Smooth muscle cell (in vitro differentiated cells): Measurements from ENCODE around the gene USE1. TPM values are rescaled to one million over a fixed set of nuclear protein-coding genes. Genes with fewer than 3 reads are reported as not detected.

Experiments used
- DNase-seq: peaks from one replicate; lab custom pipeline; 2025; ENCODE audit not compliant: unreplicated experiment; lab: John Stamatoyannopoulos, UW
- H2AFZ ChIP-seq: fragments of 200-600 bp; sonication (generic); 2 replicates; pipeline ENCODE4 v1.6.0; 2016; ENCODE audit warnings: antibody characterized with exemption, low read depth, mild to moderate bottlenecking
- H3F3A ChIP-seq: fragments of 200-600 bp; sonication (generic); 2 replicates; pipeline ENCODE4 v1.6.0; 2017; ENCODE audit warnings: antibody characterized with exemption, low read depth
- H3K27ac ChIP-seq: fragments of 200-600 bp; sonication (generic); 2 replicates; pipeline ENCODE4 v1.5.1; 2016; ENCODE audit warnings: low read depth, mild to moderate bottlenecking
- H3K27me3 ChIP-seq: fragments of 200-600 bp; sonication (generic); 2 replicates; pipeline ENCODE4 v1.6.1; 2016; ENCODE audit warnings: low read depth, mild to moderate bottlenecking
- H3K36me3 ChIP-seq: fragments of 200-600 bp; sonication (generic); 2 replicates; pipeline ENCODE4 v1.5.1; 2016; ENCODE audit warnings: low read depth
- H3K4me1 ChIP-seq: fragments of 200-600 bp; sonication (generic); 2 replicates; pipeline ENCODE4 v1.5.1; 2016; ENCODE audit warnings: low read depth
- H3K4me2 ChIP-seq: fragments of 200-600 bp; sonication (generic); 2 replicates; pipeline ENCODE4 v1.6.0; 2016; ENCODE audit warnings: mild to moderate bottlenecking
- H3K4me3 ChIP-seq: fragments of 200-600 bp; sonication (generic); 2 replicates; pipeline ENCODE4 v1.5.1; 2016; ENCODE audit warnings: mild to moderate bottlenecking
- H3K79me2 ChIP-seq: fragments of 200-600 bp; sonication (generic); 2 replicates; pipeline ENCODE4 v1.6.0; 2016; ENCODE audit warnings: low read depth, mild to moderate bottlenecking
- H3K9ac ChIP-seq: fragments of 200-600 bp; sonication (generic); 2 replicates; pipeline ENCODE4 v1.6.0; 2016; ENCODE audit warnings: low read depth
- H3K9me3 ChIP-seq: fragments of 200-600 bp; sonication (generic); replicated peaks from 2 replicates; pipeline ENCODE4 v1.5.1; 2016; ENCODE audit warnings: low read depth
- H4K20me1 ChIP-seq: fragments of 200-600 bp; sonication (generic); 2 replicates; pipeline ENCODE4 v1.6.0; 2016; ENCODE audit warnings: low read depth
- CTCF ChIP-seq: fragments of 200-600 bp; sonication (generic); IDR thresholded peaks from 2 replicates; pipeline ENCODE4 v1.5.1; 2017; ENCODE audit warnings: borderline replicate concordance, mild to moderate bottlenecking, antibody characterized with exemption; ENCODE audit not compliant: insufficient read depth, poor library complexity, severe bottlenecking
- WGBS: methylation state at CpG from one replicate; pipeline ENCODE4 v1.1.7; 2016; ENCODE audit warnings: low lambda C conversion rate; 5-methylcytosine and 5-hydroxymethylcytosine counted together
- polyA plus RNA-seq: library from polyadenylated mRNA; unstranded; fragments of >200 nt; fragmentation: Nextera tagmentation; extraction: Ambion mirVana; gene quantifications from 2 replicates; pipeline ENCODE4 v1.2.1, GENCODE V29; 2016
- total RNA-seq: library from RNA; depleted of rRNA; stranded (reverse); fragments of >200 nt; gene quantifications from 2 replicates; pipeline ENCODE4 v1.2.3, GENCODE V29; 2014

The USE1 gene
- total and polyA plus RNA-seq, 2 experiments from 2014 or later: 16.4 to 28.8 TPM

- no peak for TF ChIP-seq CTCF
- Histone ChIP-seq H2AFZ (no peak overlapping the region), H3K4me1 (no peaks in the 10 kb centered on the region), H3F3A (no peaks in the 10 kb centered on the region), H3K4me3 (no peak overlapping the region), H3K4me2 (no peak overlapping the region), H3K36me3 (peaks cover 8% of the 10 kb centered on the region), H3K27ac (no peak overlapping the region), H3K27me3 (no peaks in the 10 kb centered on the region), H3K79me2 (no peaks in the 10 kb centered on the region), H3K9me3 (no peaks in the 10 kb centered on the region), H3K9ac (no peak overlapping the region), H4K20me1 (no peaks in the 10 kb centered on the region)
- no peak for DNase-seq
- 95% methylated on average over 8 of the region's 8 CpGs for WGBS
These were observed 43.3 kb upstream of the USE1 start for GRCh38 chr19:17171874-17172273.

- H3K36me3 ChIP-seq: peaks cover 6% of the 10 kb centered on the region
- TF ChIP-seq CTCF: no peak
These were observed 42.4 kb upstream of the USE1 start for GRCh38 chr19:17172624-17173345.

GRCh38 chr19:17178291-17178690 is 36.9 kb upstream of the USE1 start:
- Histone ChIP-seq H4K20me1 (no peaks in the 10 kb centered on the region), H3K4me2 (no peak overlapping the region), H3K9me3 (no peaks in the 10 kb centered on the region), H3K4me1 (no peaks in the 10 kb centered on the region), H3K36me3 (no peaks in the 10 kb centered on the region), H2AFZ (no peak overlapping the region), H3F3A (no peaks in the 10 kb centered on the region), H3K79me2 (no peaks in the 10 kb centered on the region), H3K27me3 (no peaks in the 10 kb centered on the region), H3K27ac (no peak overlapping the region), H3K9ac (no peak overlapping the region), H3K4me3 (no peak overlapping the region)
- 97% methylated on average over 10 of the region's 10 CpGs for WGBS
- TF ChIP-seq CTCF: no peak
- DNase-seq: no peak

More at GRCh38 chr19:17172624-17173345, 42.4 kb upstream of the USE1 start:
- no peaks in the 10 kb centered on the region for H3K27me3 ChIP-seq
- H3K27ac ChIP-seq: no peak overlapping the region
- H3K4me1 ChIP-seq: no peaks in the 10 kb centered on the region
- DNase-seq: no peak
- no peaks in the 10 kb centered on the region for H3K79me2 ChIP-seq
- 92% methylated on average over 33 of the region's 33 CpGs for WGBS
- no peak overlapping the region for H3K9ac ChIP-seq
- no peak overlapping the region for H3K4me2 ChIP-seq
- no peaks in the 10 kb centered on the region for H3F3A ChIP-seq
- H3K4me3 ChIP-seq: no peak overlapping the region
- H2AFZ ChIP-seq: no peak overlapping the region
- no peaks in the 10 kb centered on the region for H4K20me1 ChIP-seq
- no peaks in the 10 kb centered on the region for H3K9me3 ChIP-seq
